ENCODE data around the gene RIPOR2.

Gene RIPOR2

GRCh38 chr6:24797596-24798216 lies 138.1 kb downstream of the RIPOR2 start:
- H3K9me3 ChIP-seq: no peaks in the 10 kb centered on the region
- H3K36me3 ChIP-seq: no peaks in the 10 kb centered on the region
- no peaks in the 10 kb centered on the region for H3K27me3 ChIP-seq
- DNase-seq: no peak
- H3K4me3 ChIP-seq (ENCODE audit: low read depth, low read length): no peak overlapping the region
- peaks cover 5% of the 10 kb centered on the region; the same call in 1 of the 2 replicates for H3K4me1 ChIP-seq
- TF ChIP-seq CTCF (IDR thresholded peaks at IDR 0.05; ENCODE audit: low read depth, low read length): no peak

GRCh38 chr6:24796616-24797290 lies 139.0 kb downstream of the RIPOR2 start:
- Histone ChIP-seq H3K4me3 (ENCODE audit: low read depth, low read length) (no peak overlapping the region), H3K9me3 (no peaks in the 10 kb centered on the region), H3K27me3 (no peaks in the 10 kb centered on the region), H3K4me1 (peaks cover 5% of the 10 kb centered on the region; the same call in 1 of the 2 replicates), H3K36me3 (no peaks in the 10 kb centered on the region)
- DNase-seq: no peak
- TF ChIP-seq CTCF (IDR thresholded peaks at IDR 0.05; ENCODE audit: low read depth, low read length): no peak

GRCh38 chr6:24795106-24795505 lies 140.7 kb downstream of the RIPOR2 start:
- H3K4me3 ChIP-seq (ENCODE audit: low read depth, low read length): no peak overlapping the region
- no peak for DNase-seq
- H3K27me3 ChIP-seq: no peaks in the 10 kb centered on the region
- H3K36me3 ChIP-seq: no peaks in the 10 kb centered on the region
- TF ChIP-seq CTCF (IDR thresholded peaks at IDR 0.05; ENCODE audit: low read depth, low read length): no peak
- H3K9me3 ChIP-seq: no peaks in the 10 kb centered on the region
- peaks cover 5% of the 10 kb centered on the region; the same call in 1 of the 2 replicates for H3K4me1 ChIP-seq

GRCh38 chr6:24788031-24788665 lies 147.6 kb downstream of the RIPOR2 start:
- peaks cover 56% of the 10 kb centered on the region for H3K36me3 ChIP-seq
- TF ChIP-seq CTCF (IDR thresholded peaks at IDR 0.05; ENCODE audit: low read depth, low read length): no peak
- H3K4me1 ChIP-seq: no peaks in the 10 kb centered on the region

GRCh38 chr6:24780206-24780605 lies 155.6 kb downstream of the RIPOR2 start:
- DNase-seq: no peak
- H3K4me1 ChIP-seq: peaks cover 4% of the 10 kb centered on the region; the same call in 1 of the 2 replicates
- no peak overlapping the region for H3K4me3 ChIP-seq (ENCODE audit: low read depth, low read length)
- no peaks in the 10 kb centered on the region for H3K27me3 ChIP-seq
- no peak for TF ChIP-seq CTCF (IDR thresholded peaks at IDR 0.05; ENCODE audit: low read depth, low read length)
- H3K9me3 ChIP-seq: no peaks in the 10 kb centered on the region
- H3K36me3 ChIP-seq: peaks cover 65% of the 10 kb centered on the region

More at GRCh38 chr6:24788031-24788665, 147.6 kb downstream of the RIPOR2 start:
- DNase-seq: no peak
- Histone ChIP-seq H3K4me3 (ENCODE audit: low read depth, low read length) (no peak overlapping the region), H3K9me3 (no peaks in the 10 kb centered on the region), H3K27me3 (no peaks in the 10 kb centered on the region)

Measured in BE2C (cell line).